Lower lobe of right lung (tissue), 2 donors: ENCODE results near the gene TEX14. TPM values are rescaled to one million over a fixed set of nuclear protein-coding genes. Genes with fewer than 3 reads are reported as not detected.

Source experiments
- ATAC-seq, 2 donors: fragments of 200-7000 bp; cut with Tn5 transposase; one replicate each; pipeline ENCODE4 v1.9.1; 2020 to 2022; ENCODE audit warnings: mild to moderate bottlenecking in 2 of 2, moderate library complexity in 2 of 2
- DNase-seq: peaks from one replicate; pipeline ENCODE4 v3.0.0-alpha.2; 2020
- H3K27ac ChIP-seq: fragments of 200-600 bp; one replicate; pipeline ENCODE4 v1.8.0; 2022
- H3K27me3 ChIP-seq: fragments of 200-600 bp; one replicate; pipeline ENCODE4 v1.8.0; 2022; ENCODE audit warnings: low read depth
- H3K36me3 ChIP-seq: fragments of 200-600 bp; one replicate; pipeline ENCODE4 v1.8.0; 2022; ENCODE audit warnings: mild to moderate bottlenecking
- H3K4me1 ChIP-seq: fragments of 200-600 bp; one replicate; pipeline ENCODE4 v1.8.0; 2022
- H3K4me3 ChIP-seq: fragments of 200-600 bp; one replicate; pipeline ENCODE4 v1.8.0; 2022; ENCODE audit warnings: mild to moderate bottlenecking
- H3K9me3 ChIP-seq: fragments of 200-600 bp; one replicate; pipeline ENCODE4 v1.8.0; 2022
- CTCF ChIP-seq: fragments of 200-600 bp; IDR thresholded peaks from one replicate; pipeline ENCODE4 v1.8.0; 2022; ENCODE audit warnings: antibody characterized with exemption, mild to moderate bottlenecking
- intact Hi-C: fragments of 100-400 bp; cut with DNase I; formaldehyde crosslinking; loops from one replicate; pipeline ENCODE4 v1.11.0; 2022
- total RNA-seq: library from RNA; stranded (reverse); fragmentation: NEBNext Ultra II Directional; extraction: Animal tissue kit (Norgen Biotek cat#: 25700); gene quantifications from one replicate; pipeline ENCODE4 v1.2.1, GENCODE V29; 2021
- donor health status: DM: no; HTN: yes; CAD: no; lungs with severe emphysema.

The TEX14 gene
- total RNA-seq, 1 donor from 2014 or later: 6.8 TPM

GRCh38 chr17:58728798-58729197 is 37.0 kb upstream of the TEX14 start:
- intact Hi-C loops: no loop called here
- Histone ChIP-seq H3K4me1 (no peaks in the 10 kb centered on the region), H3K4me3 (no peak overlapping the region), H3K9me3 (no peaks in the 10 kb centered on the region), H3K36me3 (peaks cover 26% of the 10 kb centered on the region), H3K27ac (no peak overlapping the region), H3K27me3 (no peaks in the 10 kb centered on the region)
- DNase-seq (no peak), ATAC-seq (no peak)
- TF ChIP-seq CTCF: no peak

- H3K27ac ChIP-seq: no peak overlapping the region
Observed at GRCh38 chr17:58722696-58723095, 30.9 kb upstream of the TEX14 start.

GRCh38 chr17:58722274-58722673 is 30.4 kb upstream of the TEX14 start:
- no peak for ATAC-seq
- Histone ChIP-seq H3K4me3 (no peak overlapping the region), H3K27me3 (no peaks in the 10 kb centered on the region), H3K4me1 (no peaks in the 10 kb centered on the region), H3K36me3 (peaks cover 48% of the 10 kb centered on the region), H3K27ac (no peak overlapping the region), H3K9me3 (no peaks in the 10 kb centered on the region)
- no peak for TF ChIP-seq CTCF
- no peak for DNase-seq
- intact Hi-C loops: no loop called here

More at GRCh38 chr17:58722696-58723095, 30.9 kb upstream of the TEX14 start:
- intact Hi-C loops: no loop called here
- Histone ChIP-seq H3K9me3 (no peaks in the 10 kb centered on the region), H3K4me1 (no peaks in the 10 kb centered on the region), H3K36me3 (peaks cover 48% of the 10 kb centered on the region), H3K27me3 (no peaks in the 10 kb centered on the region), H3K4me3 (no peak overlapping the region)
- TF ChIP-seq CTCF: no peak
- no peak for DNase-seq
- ATAC-seq: no peak

GRCh38 chr17:58710948-58711552 is 19.2 kb upstream of the TEX14 start:
- Histone ChIP-seq H3K9me3 (no peaks in the 10 kb centered on the region), H3K4me3 (no peak overlapping the region), H3K4me1 (no peaks in the 10 kb centered on the region), H3K36me3 (peaks cover 11% of the 10 kb centered on the region), H3K27ac (no peak overlapping the region), H3K27me3 (no peaks in the 10 kb centered on the region)
- ATAC-seq (no peak), DNase-seq (no peak)
- intact Hi-C loops: loop anchor here (10.0 kb wide), 1 partner anchor 294 kb away; no protein-coding TSS in a partner anchor
- peak; percentile 77 for TF ChIP-seq CTCF

- H3K36me3 ChIP-seq: peaks cover 20% of the 10 kb centered on the region
- intact Hi-C loops: no loop called here
Observed at GRCh38 chr17:58706351-58707140, 14.7 kb upstream of the TEX14 start.

More at GRCh38 chr17:58706351-58707140, 14.7 kb upstream of the TEX14 start:
- ATAC-seq (no peak), DNase-seq (no peak)
- no peaks in the 10 kb centered on the region for H3K9me3 ChIP-seq
- no peak overlapping the region for H3K4me3 ChIP-seq
- no peak for TF ChIP-seq CTCF
- H3K27me3 ChIP-seq: no peaks in the 10 kb centered on the region
- H3K27ac ChIP-seq: no peak overlapping the region
- H3K4me1 ChIP-seq: no peaks in the 10 kb centered on the region
